Sigmoid colon (tissue), 4 donors: ENCODE results near the gene AHNAK.

Source experiments
- CTCF ChIP-seq, 4 experiments: fragments of 450-650 bp in 3 of 4; fragments of 200-600 bp in 1 of 4; IDR thresholded peaks; one replicate each; pipeline ENCODE4 v1.5.1; 2016 to 2019; ENCODE audit warnings: antibody characterized with exemption in 4 of 4, mild to moderate bottlenecking in 3 of 4, moderate library complexity in 2 of 4
- POLR2AphosphoS5 ChIP-seq, 4 donors: sonication (generic); formaldehyde crosslinking; IDR thresholded peaks; one replicate each; pipeline ENCODE4 v1.6.1; 2017; ENCODE audit warnings: antibody characterized with exemption in 4 of 4

GRCh38 chr11:62409831-62410230 is 136.8 kb downstream of the AHNAK start:
- no peak for TF ChIP-seq CTCF (IDR thresholded peaks at IDR 0.05)
- no peak for TF ChIP-seq POLR2AphosphoS5 (IDR thresholded peaks at IDR 0.05)
